Fibroblast of gingiva (primary cell): ENCODE measurements around the gene NCOA6.

Experiments used
- DNase-seq: peaks from one replicate; pipeline ENCODE4 v3.0.0-alpha.2; 2011; ENCODE audit warnings: low read depth

NCOA6 gene

DNA sequence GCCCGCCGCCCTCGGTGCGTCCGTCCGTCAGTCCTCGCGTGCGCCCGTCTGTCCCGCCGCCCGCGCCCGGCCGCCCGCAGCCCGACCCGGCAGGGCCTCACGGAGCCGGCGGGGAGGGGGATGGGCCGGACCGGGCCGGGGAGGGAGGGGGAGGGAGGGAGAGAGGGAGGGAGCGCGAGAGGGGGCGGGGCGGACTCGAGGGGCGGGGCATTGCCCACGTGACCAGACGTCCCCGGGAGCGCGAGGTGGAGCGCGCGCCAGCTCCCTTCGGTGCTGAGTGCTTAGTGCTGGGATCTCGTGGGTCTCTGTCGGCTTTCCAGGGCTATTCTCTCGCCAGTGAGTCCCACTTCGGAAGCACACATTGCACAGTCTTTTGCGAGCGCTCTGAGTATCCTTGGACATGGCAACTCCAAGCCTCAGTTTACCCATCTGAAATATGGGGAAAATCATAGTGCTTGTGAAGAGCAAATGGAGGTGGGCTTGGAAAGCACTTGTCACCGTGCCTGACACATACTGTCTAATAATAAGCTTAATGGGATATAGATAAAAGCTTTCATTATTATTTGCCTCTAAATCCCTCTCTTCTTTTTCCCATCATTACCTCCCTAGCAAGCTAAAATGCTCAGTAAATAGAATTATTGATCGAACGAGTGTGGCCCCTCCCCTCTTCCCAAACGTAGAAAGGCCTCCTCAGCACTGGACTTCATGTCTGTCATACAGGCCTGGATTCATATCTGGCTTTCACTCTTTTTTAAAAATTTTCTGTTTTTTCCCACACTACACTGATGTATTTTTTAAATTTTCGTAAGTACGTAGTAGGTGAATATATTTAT is at the start of gene NCOA6:
TSS of gene NCOA6 (minus strand) at position 122 of the 833 bp plus-strand sequence. CDS start 43,296 bp downstream, outside the sequence.
- DNase-seq = peak; percentile 83

GRCh38 chr20:34874094-34874654 is 48.7 kb upstream of the NCOA6 start:
- DNase-seq = peak; percentile 84

DNA sequence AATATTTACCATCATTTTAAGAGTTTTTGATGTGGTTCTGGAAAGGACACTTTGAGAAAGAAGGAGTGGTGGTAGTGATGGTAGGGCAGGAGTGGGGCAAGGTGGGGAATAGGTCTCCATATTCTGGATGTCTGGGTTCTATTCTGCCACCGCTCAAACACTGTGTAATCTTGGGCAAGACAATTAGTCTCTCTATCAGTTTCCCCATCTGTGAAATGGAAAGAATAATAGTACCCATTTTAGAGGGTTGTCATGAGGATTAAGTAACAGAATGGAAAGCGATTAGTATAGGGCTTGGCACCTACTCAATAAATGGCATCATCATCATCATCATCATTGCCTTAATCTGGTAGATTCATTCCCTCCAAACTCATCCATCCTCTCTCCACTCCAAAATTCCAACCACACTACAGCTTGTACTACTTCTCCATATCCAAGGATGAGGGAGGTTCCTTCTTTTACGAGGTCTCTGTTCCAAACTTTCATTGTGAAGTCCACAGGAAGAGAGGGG is 48.2 kb upstream of the NCOA6 start:
- no peak for DNase-seq

DNA sequence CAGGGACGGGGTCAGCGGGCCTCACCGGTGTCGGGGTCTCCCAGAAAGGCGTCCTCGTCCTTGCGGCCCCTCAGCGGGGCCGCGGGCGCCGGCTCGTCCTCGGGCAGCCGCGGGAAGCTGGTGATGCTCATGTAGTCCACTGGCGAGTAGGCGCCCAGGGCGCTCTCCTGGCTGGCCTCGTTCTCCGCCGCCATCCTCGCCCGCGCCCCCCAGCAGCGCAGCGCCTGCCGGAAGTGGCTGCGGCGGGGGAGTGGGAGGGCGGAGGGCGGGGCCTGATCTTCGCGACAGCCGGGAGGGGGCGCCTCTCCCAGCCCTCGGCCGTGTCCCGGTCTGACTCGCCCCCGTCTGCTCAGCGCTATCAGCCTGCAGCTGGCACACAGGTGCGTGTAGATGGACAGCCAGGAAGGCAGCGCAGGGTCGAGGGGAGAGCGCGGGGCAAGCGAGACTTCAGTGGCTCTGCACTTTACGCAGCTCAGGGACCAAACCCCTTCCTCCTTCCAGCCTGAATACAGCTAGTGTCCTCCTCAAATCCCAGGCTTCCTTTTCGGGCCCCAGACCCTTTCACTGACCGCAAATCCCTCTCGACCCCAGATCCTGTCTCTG is 47.3 kb upstream of the NCOA6 start, which contains the start of gene GGT7:
TSS of gene GGT7 (minus strand) at position 235 of the 603 bp plus-strand sequence. CDS start at position 194, 41 bp downstream.
- peak; percentile 64 for DNase-seq

- no peak for DNase-seq
Measured at GRCh38 chr20:34871966-34872621, 46.6 kb upstream of the NCOA6 start.

- DNase-seq = no peak
Measured at GRCh38 chr20:34871320-34871926, 46.0 kb upstream of the NCOA6 start.

GRCh38 chr20:34864216-34864615 is 38.8 kb upstream of the NCOA6 start:
- no peak for DNase-seq

DNA sequence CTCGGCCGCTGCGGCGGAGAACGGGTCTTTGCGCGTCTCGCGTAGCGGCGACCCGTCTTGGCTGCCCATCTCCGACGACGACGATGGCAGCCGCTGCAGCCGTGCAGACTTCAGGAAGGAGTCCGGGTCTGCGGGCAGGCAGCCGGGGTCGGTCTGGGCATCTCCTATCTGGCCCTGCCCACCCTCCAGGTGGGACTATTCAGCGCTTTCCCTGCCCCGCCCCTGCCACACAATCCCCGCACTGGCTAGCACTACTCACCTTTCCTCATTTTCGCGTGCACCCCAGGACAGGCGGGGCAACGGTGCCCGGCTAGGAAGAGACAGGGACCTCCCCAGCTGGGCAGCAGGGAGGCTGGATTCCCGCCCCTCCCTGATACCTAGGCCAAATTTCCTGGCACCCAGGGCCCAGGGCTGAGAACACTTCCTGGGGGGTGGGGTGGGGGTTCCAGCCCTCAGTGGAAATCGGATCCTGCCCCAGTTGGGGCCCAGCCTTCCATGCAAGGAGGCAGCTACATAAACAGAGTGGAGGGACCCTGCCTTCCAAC is 38.0 kb upstream of the NCOA6 start:
- DNase-seq = no peak

DNA sequence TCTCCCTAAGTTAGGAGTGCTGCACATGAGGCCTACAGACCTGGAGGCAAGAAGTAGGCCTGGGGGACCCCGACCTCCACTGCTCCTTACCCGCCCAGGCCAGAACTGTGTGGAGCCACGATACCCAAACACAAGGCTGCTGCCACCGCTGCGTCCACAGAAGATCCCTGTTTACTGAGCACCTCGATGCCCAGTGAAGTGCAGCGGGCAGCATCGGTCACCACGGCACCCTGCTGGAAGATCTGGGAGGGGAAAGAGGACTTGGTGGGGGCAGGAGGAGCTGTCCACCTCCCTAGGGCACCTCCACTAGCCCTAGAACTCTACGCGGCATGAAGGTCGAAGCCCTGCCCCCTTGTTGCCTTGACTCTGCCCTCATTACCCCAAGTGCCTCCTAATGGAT is 37.3 kb upstream of the NCOA6 start:
- DNase-seq = no peak

DNA sequence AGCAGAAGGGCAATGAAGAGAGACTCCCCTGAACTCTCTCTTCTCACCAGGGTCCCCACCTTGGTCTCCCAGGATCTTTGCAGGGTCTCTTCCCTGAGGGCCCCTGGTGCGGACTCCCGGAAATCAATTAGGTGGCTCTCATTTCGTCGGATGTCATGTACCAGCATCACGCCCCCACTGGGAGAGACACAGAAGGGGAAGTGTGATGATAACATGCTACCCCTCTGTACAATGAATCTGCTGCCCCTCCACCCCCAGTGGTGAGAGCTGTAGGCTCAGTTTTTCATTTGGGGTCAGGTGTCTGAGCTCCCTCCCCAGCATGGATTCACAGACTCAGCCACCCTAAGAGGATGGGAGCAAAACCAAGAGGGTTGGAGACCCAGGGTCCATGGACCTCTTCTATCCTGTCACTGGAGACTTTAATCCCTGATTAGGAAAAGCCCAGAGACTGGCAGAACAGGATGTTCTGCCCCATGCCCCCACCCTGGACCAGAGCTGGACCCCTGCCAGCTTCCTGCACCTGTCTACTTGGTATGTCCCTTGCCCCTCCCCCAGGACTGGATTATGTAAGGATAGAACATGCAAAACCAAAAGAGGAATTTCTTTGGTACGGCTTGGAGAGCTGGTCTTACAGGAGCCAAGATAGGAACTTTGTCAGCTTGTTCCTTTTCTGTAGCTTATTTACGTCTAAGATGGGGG is 36.1 kb upstream of the NCOA6 start:
- DNase-seq = no peak

- no peak for DNase-seq
Measured at GRCh38 chr20:34859826-34860545, 34.5 kb upstream of the NCOA6 start.

- no peak for DNase-seq
Measured at GRCh38 chr20:34859367-34859766, 33.9 kb upstream of the NCOA6 start.

DNA sequence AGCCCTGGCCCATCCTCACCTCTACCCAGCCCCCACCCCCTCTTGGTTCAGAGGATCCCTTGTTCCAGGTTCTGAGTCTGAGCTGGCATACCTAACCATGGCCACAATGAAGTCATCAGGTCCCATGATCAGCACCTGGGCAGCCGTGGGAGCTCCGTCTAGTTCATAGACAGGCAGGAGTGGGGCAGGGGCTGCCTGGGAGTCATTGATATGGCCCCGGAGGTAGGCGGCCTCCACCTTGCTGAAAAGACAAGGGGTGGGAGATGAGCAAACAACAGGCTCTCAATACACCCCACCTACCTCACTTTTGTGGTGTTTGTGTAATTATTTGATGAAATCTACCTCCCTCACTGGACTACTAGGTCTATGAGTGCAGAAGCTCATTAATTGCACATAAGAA is 26.8 kb upstream of the NCOA6 start:
- DNase-seq = no peak

DNA sequence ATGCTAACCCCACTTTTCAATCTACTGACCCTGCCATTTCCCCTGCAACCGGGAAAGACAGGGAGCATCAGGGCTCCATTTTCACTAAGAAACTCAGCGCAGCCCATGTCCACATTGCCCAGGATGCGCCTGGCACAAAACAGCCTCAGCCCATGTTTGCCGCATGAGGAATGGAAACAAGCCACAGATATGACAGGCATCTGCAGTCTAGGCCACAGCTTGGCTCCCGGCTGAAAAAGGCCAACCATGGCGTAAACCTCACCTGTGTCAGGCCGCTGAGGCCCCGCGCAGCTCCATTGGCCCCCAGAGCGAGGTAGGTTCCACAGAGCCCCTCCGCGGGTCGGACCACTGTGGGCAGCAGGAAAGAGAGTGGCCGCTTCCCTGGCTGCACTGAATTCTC is 25.5 kb upstream of the NCOA6 start:
- DNase-seq = no peak

- DNase-seq = no peak
Measured at GRCh38 chr20:34849778-34850177, 24.3 kb upstream of the NCOA6 start.

DNA sequence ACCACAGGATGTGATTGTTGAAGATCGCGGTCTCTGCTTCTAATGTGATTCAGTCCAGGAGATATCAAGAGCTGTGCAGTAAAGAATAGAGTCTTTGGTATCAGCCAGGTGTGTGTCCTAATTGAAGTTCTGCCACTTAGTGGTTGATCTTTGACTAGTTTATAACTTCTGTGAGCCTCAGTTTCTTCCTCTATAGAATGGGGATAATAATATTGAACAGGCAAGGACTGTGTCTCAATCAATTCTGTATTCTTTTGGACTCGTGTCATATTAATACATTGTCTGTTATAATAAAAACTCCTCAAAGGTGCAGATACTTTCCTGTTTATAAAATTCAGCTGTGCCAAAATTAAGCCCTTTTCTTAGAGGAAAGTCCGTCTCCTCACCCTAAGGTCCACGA is 23.1 kb upstream of the NCOA6 start:
- DNase-seq = no peak

DNA sequence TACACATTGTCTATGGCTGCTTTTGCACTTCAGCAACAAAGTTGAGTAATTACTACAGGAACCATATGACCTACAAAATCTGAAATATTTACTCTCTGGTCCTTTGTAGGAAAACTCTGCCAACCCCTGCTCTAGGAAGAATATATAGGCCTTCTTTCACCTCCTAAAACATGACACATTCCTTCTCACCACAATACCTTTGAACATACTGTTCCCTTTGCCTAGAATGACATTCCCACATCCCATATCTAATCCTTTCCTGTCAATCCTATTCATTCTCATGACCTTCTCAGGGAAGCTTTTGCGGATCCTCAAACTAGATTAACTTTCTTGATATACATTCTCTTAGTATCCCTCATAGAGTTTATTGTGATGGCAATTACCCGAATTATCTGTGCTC is 18.0 kb upstream of the NCOA6 start:
- DNase-seq = no peak

DNA sequence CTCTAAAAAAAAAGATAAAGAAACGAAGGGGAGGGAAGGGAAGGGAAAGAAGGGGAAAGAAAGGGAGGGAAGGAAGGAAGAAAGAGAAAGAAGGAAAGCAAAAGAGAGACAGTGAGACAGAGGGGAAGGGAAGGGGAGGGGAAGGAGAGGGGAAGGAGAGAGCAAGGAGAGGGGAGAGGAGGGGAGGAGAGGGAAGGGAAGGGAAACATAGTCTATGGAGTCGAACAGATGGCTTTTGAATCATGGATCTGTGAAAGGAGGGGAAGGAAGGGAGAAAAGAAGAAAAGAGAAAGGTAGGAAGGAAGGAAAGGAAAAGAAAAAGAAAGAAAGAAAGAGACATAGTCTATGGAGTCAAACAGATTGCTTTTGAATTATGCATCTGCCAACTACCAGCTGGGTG is 16.7 kb upstream of the NCOA6 start:
- DNase-seq = no peak

- DNase-seq = peak; percentile 33
Measured at GRCh38 chr20:34834459-34834893, 9.0 kb upstream of the NCOA6 start.

GRCh38 chr20:34831936-34832335 is 6.5 kb upstream of the NCOA6 start:
- DNase-seq = no peak
